Stimulated activated CD8-positive, alpha-beta memory T cell treated with anti-CD3 and anti-CD28 coated beads, Interleukin-4, amount 100 ng/mL, for 24 hours (primary cell): ENCODE data around the gene SPACA4.

Source experiments
- DNase-seq: peaks from one replicate; pipeline ENCODE4 v3.0.0-alpha.2; 2020; ENCODE audit warnings: low read depth

SPACA4 gene

DNA sequence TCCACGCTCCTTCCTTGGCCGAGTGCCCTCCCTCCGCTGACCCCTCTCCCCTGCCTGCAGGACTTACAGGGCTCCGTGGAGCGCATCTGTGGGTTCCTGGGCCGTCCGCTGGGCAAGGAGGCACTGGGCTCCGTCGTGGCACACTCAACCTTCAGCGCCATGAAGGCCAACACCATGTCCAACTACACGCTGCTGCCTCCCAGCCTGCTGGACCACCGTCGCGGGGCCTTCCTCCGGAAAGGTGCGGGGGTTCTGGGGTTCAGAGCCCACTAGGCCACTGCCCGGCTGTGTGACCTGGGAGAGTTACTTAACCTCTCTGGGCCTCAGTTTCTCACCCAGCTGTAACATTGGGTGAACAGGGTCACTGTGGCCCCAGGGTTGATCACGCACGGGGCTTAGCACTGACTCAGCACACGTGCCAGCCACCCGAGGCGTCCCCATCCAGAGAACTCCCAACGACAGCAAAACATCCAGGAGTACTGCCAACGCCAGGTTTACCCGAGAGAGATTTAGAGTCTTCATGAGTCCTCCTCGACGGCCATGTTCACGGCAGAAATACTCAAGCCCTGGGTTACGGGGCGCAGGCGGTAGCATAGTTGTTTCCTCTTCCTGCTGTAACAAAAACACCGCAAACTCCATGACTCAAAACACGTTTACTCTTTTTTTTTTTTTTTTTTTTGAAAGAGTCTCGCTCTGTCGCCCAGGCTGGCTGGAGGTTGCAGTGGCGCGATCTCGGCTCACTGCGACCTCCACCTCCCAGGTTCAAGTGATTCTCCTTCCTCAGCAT lies 9.7 kb upstream of the SPACA4 start:
- DNase-seq, result no peak

DNA sequence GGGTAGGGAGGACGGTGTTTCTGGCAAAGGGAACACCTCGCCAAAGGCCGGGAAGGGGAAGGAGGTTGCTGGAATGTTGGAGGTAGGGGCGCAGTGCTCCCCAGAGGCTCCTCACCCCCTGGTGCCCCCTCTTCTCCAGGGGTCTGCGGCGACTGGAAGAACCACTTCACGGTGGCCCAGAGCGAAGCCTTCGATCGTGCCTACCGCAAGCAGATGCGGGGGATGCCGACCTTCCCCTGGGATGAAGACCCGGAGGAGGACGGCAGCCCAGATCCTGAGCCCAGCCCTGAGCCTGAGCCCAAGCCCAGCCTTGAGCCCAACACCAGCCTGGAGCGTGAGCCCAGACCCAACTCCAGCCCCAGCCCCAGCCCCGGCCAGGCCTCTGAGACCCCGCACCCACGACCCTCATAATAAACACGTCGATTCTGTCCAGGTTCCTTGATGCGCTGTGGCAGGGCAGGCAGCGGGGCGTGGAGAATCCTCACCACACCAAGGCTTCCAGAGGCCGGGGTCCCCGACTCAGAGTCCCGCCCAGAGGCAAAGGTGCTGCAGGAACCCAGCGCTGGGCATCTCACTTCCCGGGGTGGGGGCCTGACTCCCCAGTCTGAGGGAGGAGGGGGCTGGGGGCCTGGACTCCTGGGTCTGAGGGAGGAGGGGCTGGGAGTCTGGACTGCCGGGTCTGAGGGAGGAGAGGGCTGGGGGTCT lies 7.4 kb upstream of the SPACA4 start:
- DNase-seq, result no peak

DNA sequence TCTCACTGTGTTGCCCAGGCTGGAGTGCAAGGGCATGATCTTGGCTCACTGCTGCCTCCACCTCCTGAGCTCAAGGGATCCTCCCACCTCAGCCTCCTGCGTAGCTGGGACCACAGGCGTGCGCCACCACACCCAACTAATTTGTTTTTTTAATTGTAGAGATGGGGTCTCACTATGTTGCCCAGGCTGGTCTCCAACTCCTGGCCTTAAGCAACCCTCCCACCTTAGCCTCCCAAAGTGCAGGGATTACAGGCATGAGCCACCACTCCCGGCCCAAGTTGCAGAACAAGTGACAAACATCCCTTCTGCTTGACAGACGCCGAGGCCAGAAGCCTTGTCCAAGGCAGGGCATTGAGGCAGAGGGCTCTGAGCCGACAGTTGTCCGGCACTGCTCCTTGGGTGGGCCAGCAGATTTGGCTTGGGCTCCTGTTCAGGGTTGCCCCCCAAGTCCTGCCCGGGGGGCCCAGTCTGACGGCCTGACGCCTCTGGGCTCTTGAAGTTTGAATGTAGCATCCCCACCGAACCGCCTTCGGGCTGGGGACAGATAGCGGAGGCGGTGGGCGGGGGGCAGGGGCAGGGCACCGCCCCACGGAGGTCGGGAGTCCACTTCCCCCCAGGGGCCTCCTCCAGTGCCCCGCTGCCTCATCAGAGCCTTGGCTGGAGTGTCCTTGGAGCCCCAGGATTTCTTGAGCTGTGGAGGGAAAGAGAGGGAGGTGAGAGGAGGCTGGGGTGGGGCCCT lies 5.7 kb upstream of the SPACA4 start:
- DNase-seq, result no peak

DNA sequence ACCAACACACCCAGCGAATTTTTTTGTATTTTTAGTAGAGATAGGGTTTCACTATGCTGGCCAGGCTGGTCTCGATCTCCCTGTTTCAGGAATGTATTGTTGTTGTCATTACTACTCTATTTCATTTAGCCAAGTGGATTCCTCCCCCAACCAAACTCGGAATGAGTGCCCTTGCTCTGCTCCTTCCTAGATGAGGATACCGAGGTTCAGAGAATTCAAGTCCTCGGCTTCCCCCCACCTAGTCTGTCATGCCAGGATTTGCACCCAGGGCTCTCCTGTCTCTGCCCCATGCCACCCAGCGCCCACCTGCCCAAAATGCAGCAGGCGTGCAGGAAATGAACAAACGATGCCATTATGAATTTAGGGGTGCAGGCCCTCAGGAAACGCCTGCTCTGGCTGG lies 3.5 kb upstream of the SPACA4 start:
- DNase-seq, result no peak

- no peak for DNase-seq
Observed at GRCh38 chr19:48603449-48603848, 3.1 kb upstream of the SPACA4 start.

DNA sequence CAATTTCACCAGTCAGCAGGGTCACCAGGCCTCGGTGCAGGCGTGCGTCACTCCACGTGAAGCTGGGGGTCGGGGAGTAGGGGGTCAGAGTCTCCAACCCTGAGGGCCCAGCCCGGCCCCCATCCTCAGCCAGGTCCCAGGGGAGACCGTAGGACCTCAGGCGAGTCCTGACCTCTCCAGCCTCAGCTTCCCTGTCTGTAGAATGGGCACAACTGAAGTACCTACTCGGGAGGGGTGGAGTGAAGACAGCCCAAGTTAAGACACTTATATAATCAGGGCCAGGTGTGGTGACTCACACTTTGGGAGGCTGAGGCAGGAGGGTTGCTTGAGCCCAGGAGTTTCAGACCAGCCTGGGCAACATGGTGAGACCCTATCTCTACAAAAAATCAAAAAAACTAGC lies 2.7 kb upstream of the SPACA4 start:
- no peak for DNase-seq

DNA sequence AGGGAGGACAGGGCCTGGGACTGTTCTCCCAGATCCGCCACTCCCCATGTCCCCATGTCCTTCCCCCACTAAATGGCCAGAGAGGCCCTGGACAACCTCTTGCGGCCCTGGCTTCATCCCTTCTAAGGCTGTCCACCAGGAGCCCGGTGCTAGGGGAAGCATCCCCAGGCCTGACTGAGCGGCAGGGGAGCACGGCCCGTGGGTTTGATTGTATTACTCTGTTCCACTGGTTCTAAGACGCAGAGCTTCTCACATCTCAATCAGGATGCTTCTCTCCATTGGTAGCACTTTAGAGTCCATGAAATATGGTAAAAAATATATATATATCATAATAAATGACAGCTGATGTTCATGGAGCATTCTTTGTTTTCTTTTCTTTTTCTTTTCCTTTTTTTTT lies 815 bp downstream of the SPACA4 start:
- no peak for DNase-seq

GRCh38 chr19:48608798-48609263 lies 2.3 kb downstream of the SPACA4 start:
- no peak for DNase-seq

DNA sequence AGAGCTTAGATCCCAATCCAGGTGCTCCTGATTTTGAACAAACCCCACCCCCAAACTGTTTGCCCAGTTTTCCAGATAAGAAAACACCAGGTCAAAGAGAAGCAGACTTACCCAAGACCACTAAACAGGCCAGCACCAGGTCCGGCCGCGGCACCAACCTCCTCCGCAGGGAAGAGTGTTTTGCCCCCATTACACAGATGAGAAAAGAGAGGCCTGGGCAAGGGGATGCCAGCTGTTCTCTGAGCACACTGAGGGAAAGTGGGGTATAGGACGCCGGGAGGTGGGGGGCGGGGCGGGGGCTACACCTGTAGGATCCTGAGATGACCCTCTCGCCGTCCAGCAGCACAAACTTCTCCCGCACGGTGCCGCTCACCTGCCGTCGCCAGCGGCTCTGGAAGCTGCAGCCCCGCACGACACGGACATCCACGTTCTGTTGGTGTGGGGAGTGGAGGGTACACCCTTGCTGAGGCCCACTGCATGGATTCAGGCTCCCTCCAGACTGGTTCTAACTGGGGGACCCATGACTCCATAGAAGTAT lies 3.1 kb downstream of the SPACA4 start:
- DNase-seq, result no peak

GRCh38 chr19:48611872-48612271 lies 5.3 kb downstream of the SPACA4 start:
- DNase-seq, result no peak

DNA sequence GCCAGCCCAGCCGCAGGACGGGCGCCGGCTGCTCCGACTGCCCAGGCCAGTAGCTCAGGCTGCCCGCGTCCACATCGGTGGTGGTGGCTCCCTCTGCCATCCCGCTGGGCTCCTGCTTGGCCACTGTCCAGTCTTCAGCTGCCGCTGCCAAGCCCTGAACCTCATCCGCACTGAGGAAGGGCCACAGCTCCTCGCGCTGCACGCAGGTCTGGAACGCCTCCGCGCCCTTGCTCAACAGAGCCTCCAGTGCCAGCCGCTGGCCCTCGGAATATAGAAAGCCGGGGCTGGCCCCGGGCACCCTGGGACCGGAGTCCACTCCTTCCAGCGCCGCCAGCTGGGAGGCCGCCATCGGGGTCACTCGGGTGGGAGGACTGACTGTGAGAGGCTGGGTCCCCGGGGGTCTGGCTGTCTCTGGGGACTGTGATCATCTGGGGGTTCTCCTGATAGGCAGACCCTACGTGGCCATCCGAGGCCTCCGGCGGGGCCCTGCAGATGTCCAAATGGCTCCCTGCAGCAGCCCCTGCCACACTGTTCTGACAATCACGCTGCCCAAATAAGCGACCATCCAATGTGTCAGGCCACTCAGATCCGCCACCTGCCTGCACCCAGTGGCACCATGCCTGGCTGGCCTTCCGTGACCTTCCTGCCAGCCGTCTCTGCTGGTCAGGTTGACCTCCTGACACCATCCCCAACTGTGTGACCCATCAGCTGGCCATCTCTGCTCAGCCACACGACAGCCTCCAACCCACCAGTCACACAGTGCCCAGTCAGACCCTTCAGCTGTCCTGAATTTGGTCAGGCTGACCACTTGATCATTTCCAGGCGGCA lies 6.7 kb downstream of the SPACA4 start:
- no peak for DNase-seq

DNA sequence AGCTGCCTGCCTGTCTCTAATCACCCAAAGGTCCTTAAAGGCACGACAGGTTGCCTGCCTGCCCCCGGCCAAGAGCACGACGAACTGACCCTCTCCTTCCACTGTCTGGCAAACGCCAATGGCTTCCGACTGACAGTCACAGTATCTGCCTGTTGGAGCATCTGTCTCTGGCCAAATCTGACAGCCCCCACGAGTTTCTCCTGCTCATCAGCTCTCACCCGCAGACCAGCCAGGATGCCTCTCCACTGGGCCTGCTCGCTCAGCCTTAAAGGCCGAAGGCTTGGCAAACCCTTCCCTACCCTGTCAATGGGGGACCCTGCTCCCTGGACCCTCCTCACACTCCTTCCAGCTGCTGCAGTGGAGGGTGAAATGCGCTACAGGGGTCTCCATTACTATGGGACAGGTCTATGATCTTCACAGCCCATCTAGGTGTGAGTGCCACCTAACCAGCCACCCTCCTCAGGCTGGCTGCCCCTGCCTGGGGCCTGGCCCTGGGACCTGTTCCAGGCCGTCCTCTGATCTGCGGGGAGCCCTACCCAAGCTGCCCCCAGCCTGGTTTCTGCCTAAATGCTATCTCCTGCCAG lies 7.4 kb downstream of the SPACA4 start:
- no peak for DNase-seq

DNA sequence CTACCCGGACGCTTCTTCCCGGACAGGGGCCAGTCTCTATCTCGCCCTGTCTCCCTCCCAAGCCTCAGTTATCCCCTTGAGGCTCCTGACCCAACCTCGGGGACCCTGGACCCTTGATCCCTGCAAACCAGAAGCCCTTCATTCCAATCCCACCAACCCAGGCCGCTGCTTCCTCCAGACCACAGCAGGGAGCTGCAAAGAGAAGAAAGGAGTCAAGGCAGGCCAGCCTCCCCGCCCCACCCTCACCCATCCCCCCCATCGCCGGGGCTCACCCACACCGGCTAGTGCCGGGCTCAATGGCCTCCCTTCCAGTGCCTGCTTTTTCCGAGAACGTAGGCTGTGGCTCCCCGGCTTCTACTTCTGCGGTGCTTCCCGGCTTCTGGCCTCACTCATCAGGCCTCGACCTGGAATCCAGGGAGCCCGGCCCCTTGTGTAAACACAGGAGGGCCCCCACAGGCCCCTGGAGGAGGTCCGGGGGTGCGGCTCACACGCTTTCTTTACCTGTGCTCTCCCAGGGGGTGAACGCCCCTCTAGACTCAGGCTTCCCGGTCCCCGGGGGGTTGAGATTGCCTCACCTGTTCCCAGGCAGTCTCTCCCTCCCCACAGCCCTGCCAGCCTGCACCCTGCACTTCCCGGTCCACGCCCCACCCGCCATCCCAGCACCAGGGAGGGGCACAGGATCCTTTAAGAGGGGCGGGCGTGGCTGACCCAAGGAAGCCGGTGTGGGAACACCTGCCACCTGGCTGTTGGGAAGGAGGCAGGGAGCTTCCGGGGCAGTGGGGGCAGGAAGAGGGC lies 8.1 kb downstream of the SPACA4 start, which contains the start of gene FAM83E:
TSS of gene FAM83E (minus strand) at position 641 of the 795 bp plus-strand sequence. CDS start 1,704 bp downstream, outside the sequence.
- DNase-seq, result no peak

DNA sequence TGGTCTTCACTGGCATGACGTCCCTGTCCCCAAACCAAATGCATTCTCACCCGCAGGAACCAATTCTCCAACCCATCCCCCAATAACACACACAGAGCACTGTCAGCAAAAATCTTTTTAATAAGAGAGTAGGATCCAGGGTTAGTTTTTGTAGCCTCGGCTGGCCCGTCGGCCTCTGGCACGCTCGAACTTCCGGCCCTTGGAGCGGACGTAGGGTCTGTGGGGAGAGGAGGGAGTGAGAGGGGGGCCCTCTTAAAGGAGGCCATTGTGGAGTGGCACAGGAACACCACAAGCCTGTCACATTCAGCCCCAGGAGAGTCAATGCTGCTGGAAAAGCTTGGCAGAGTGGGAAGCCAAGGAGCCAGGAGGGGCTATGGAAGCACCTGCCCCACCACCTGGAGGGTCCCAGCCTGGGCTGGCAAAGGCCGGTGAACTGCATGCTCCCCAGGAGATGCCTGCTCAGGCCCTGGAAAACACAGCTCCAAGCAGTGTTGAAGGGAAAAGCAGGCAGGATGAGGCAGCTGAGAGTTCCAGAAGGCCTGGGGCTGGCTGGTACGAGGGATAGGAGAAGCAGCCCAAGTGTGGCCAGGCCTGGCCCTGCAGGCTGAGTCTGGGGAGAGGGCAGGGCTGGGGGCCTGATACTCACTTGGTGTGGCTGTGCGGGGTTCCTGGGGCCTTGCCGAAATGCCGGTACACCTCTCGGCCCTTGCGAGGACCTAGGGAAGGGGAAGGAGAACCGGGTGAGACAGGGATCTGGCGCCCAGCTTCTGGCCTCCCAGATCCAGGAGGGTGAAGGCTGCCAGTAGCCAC lies 8.9 kb downstream of the SPACA4 start:
- DNase-seq, result no peak

DNA sequence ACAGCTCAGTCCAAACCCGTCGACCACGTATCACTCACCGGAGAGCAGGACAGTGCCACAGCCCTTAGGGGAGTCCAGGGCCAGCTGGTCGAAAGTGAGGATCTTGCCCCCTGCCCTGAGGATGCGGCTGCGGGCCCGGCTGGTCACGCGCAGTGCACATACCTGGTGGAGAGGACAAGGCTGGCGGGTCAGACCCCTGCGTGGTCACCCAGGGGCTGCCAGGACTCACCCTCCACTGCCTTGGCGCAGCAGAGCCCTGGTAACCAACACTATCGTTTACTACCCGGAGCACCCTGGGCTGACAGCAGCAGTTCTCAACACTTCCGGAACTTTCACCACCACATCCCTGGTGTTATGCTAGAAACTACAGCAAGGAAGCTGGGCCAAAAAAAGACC lies 9.5 kb downstream of the SPACA4 start:
- DNase-seq, result no peak

DNA sequence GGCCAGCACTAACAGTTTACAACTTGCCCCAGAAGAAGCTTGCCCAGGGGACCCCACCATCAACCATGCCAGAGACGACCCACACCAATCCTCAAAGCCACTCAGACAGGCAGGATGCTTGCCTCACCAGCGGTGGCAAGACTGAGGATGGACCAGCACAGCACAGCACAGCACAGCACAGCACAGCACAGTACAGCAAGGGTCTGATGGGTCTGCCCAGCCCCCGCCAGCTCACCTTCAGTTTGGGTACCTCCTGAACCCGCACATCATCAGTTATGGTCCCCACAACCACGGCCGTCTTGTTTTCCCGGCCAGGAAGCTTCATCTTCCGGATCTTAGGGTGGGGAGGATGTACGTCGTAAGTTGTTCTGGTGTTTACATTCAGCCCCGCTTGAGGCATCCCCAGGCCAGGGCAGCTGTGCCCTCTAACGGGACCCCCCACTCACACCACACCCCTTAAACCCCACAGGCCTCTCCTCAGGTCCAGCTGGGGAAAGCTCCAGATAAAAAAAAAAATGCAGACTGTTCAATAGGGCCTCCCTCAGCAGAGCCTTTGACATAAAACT lies 10.0 kb downstream of the SPACA4 start:
- no peak for DNase-seq

DNA sequence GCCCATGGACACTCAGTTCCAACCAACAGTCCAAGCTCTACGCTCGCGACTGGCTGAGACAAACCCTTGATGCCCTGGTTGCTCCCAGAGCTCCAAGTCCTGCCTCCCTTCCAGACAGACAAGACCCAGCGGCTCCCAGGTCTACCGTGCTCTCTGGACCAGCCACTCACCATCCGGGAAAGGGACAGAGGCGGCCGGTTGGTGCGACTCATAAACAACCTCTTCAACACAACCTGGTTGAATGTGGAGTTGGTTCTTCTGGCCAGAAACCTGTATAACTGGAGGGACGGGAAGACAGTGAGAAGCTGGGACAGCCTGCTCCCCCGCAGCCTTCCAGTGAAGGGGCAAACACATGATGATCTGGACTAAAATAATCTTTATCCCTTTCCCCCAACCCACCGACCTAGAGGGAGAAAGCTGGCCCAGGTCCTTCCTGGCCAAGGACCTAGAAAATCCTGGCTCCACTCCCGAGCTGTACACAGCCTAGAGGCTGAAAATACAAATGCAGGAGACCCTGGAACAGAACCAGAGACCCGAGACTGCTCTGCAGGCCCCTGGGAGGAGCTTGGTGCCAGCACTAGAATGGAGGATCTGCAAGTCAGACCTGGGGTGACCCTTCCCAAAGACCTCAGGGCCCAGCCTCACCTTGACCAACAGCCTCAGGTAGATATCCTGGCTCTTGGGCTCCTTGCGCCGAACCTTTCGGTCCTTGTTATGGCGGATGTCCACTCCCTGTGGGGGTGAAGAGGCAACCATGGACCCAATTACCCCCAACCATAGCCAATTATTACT lies 10.8 kb downstream of the SPACA4 start:
- no peak for DNase-seq

- no peak for DNase-seq
Observed at GRCh38 chr19:48618278-48618915, 11.9 kb downstream of the SPACA4 start.
